Effector memory CD8-positive, alpha-beta T cell (primary cell): ENCODE data around the gene CROCC.

Source experiments
- ATAC-seq: fragments of 150-1000 bp; cut with Tn5 transposase; replicated peaks from 2 replicates; pipeline ENCODE4 v1.10.0; 2021; ENCODE audit warnings: mild to moderate bottlenecking, moderate library complexity
- DNase-seq, 3 experiments: peaks; one replicate each; pipeline ENCODE4 v3.0.0; 2021
- H3K27ac Mint-ChIP-seq, 2 donors: one replicate each; pipeline ENCODE4 v1.8.0; 2022; ENCODE audit warnings: mild to moderate bottlenecking in 2 of 2, mixed read lengths in 2 of 2, moderate library complexity in 2 of 2
- H3K27me3 Mint-ChIP-seq, 2 donors: one replicate each; pipeline ENCODE4 v1.8.0; 2022; ENCODE audit warnings: mixed read lengths in 2 of 2
- H3K36me3 Mint-ChIP-seq: one replicate; pipeline ENCODE4 v1.8.0; 2022; ENCODE audit warnings: mild to moderate bottlenecking, moderate library complexity, mixed read lengths; ENCODE audit not compliant: insufficient read depth
- H3K4me1 Mint-ChIP-seq, 2 donors: one replicate each; pipeline ENCODE4 v1.8.0; 2022; ENCODE audit warnings: low read depth in 2 of 2, mixed read lengths in 2 of 2
- H3K4me3 Mint-ChIP-seq, 2 donors: one replicate each; pipeline ENCODE4 v1.8.0; 2022; ENCODE audit warnings: mild to moderate bottlenecking in 2 of 2, mixed read lengths in 2 of 2, moderate library complexity in 2 of 2
- H3K9me3 Mint-ChIP-seq, 2 donors: one replicate each; pipeline ENCODE4 v1.8.0; 2022; ENCODE audit warnings: mixed read lengths in 2 of 2

CROCC gene

GRCh38 chr1:16978139-16978538 is 56.4 kb downstream of the CROCC start:
- ATAC-seq (no peak), DNase-seq (no peak)
- Mint-ChIP-seq H3K4me3 (no peak overlapping the region), H3K36me3 (peaks cover 3% of the 10 kb centered on the region), H3K9me3 (no peaks in the 10 kb centered on the region), H3K4me1 (peaks cover 10 to 11% of the 10 kb centered on the region in 2 donors), H3K27ac (peak overlapping the region in 1 of 2 donors; percentile 44), H3K27me3 (peaks cover 14 to 20% of the 10 kb centered on the region in 2 donors)

DNA sequence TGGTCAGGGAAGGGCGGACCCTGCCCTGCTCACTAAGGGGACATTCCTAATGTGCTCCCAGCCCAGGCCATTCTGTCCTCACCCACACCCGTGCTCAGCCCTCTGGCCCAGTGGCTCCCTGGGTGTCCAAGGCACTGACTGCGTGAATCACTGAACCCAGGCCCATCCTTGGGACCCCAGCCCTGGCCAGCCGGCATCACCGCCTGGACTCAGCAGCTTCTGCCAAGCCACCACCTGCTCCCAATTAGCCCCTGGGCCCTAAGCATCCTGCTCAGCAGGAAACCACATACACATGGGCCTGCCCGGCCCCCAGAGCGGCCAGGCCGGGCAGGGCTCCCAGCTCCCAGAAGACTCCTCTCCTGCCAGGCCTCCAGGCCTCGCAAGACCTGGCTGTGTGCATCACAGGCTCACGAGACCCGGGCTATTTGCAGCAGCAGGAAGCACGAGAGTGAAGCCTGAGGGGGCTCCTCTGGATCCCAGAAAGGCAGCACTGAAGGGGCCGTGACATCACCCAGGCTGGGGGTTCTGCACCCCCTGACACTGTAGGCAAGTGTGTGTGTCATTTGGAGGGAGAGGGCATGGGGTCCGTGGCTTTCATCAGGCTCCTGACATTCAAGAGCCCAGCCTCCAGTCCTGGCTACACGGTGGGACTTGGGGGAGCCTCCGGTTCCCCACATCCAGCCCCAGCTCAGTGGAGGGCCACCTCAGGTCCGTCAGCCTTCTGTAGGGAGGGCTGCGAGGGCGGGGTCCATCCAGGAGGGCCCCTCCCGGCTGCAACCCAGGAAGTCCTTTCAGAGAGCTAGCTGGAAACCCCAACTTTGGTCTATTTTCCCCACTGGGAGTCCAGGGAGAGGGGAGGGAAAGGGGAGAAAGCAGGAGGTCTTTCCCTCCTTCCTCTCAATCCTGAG is 57.1 kb downstream of the CROCC start:
- peaks cover 18 to 27% of the 10 kb centered on the region in 2 donors for H3K27me3 Mint-ChIP-seq
- peaks cover 4% of the 10 kb centered on the region for H3K36me3 Mint-ChIP-seq
- ATAC-seq (no peak), DNase-seq (no peak)
- peak overlapping the region; percentile 79 to 84 for H3K4me3 Mint-ChIP-seq
- H3K27ac Mint-ChIP-seq, result no peak overlapping the region
- peaks cover 10 to 11% of the 10 kb centered on the region in 2 donors for H3K4me1 Mint-ChIP-seq
- H3K9me3 Mint-ChIP-seq, result no peaks in the 10 kb centered on the region

DNA sequence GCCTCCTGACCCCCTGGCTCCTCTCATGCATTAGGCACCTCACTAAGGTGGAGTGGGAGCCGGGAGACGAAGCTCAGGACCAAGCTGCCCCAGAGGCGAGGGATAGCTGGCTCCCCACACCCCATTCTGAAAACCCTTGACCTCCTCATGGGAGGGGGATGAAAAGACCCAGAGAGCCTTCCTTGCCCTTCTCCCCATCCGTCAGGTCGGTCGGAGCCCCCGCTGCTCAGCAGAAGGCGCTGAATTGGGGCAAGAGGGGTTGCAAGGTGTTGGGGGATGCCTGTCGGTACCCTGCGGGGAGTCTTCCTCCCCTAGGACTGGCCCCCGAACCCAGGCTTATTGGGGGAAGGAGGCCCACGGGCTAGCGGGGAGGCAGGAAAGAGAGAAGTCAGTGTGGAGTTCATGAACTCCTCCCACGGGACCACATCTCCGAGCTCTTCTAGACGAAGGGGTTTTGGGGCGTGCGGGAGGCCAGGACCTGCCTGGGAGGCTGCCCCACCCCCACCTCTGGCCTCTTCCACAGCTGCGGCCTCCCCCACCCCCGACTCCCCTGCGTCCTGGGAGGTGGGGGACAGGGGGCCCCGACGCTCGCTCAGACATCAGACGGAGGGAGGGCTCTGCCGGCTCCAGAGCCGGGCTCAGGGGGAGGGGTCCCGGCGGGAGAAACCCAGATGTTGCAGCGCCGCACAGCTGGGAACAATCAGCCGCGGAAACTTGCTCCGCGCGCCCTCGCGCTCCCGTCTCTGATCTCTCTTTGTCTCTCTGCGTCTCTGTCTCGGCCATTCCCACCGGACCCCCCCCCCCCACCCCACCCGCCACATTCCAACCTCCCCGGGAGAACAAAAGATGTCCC is 58.0 kb downstream of the CROCC start:
- no peak for DNase-seq
- peaks cover 10 to 11% of the 10 kb centered on the region in 2 donors for H3K4me1 Mint-ChIP-seq
- peak overlapping the region; percentile 79 to 84 for H3K4me3 Mint-ChIP-seq
- no peak for ATAC-seq
- H3K9me3 Mint-ChIP-seq, result no peaks in the 10 kb centered on the region
- peaks cover 18 to 29% of the 10 kb centered on the region in 2 donors for H3K27me3 Mint-ChIP-seq
- H3K27ac Mint-ChIP-seq, result no peak overlapping the region
- H3K36me3 Mint-ChIP-seq, result peaks cover 7% of the 10 kb centered on the region

DNA sequence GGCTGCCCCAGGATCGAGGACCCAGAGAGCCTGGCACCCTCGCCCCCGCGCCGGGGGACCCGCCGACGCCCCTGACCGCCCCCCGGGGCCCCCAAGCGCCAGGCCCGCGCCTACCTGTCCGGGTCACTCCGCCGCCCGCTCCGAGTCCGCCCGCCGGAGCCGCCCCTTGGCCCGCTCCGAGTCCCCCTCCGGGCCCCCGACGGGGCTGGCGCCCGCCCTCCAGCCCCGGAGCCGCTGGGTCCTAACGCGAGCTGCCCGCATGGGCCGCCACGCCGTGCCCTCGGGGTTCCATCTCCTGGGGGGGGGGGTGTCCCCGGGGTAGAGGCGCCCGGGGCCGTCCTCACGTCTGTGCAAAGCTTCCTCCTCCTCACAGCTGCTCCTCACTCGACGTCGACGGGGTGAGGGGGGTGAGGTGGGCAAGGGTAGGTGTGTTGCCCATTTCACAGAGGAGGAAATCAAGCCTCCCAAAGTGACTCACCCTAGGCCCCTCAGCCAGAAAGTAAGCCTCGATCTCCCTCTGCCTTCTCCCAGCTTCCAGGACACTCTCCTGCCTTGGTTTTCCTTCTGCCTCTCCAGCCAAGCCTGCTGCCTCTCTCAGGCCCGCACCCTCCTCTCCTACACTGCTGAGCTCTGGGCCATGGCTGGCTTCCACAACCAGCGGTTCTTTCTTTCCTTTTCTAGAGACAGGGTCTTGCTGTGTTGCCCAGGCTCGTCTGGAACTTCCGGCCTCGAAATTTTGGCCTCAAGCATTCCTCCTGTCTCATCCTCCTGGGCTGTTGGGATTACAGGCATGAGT is 58.9 kb downstream of the CROCC start, which contains the start of gene MFAP2:
TSS of gene MFAP2 (minus strand) at position 148 of the 796 bp plus-strand sequence. CDS start 2,347 bp downstream, outside the sequence.
- Mint-ChIP-seq H3K36me3 (peaks cover 13% of the 10 kb centered on the region), H3K4me3 (peak within 1 kb of the TSS; percentile 79 to 84), H3K27me3 (peaks cover 18 to 29% of the 10 kb centered on the region in 2 donors), H3K9me3 (no peaks in the 10 kb centered on the region), H3K27ac (peak within 1 kb of the TSS in 1 of 2 donors; percentile 60), H3K4me1 (peaks cover 10 to 11% of the 10 kb centered on the region in 2 donors)
- ATAC-seq (peak; percentile 61), DNase-seq (no peak)

DNA sequence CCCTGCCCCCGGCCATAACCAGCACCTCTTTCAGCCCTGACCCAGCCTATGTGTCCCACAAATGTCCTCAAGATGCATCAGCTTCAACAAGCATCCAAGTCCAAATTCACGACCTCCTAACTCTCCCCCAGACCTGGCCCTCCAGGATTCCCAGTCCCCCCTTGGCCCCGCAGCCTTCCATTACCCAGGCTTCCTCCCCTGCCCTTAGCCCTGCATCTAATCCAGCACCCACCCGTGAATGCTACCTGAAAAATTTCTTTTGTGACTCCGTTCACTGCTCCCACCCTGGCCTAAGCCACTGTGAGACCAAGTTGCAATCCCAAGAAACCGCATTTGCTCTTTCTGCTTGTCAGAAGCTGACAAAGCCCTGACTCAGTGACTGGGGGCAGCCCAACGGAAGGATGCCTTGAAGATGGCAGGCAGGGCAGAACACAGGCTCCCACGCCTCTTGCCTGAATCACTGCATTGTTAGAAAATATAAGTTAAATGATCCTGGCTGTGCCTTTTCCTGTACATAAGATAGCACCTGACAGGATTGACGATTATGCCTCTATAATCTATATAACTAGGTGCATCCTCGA is 59.6 kb downstream of the CROCC start:
- H3K4me3 Mint-ChIP-seq, result peak overlapping the region; percentile 79 to 84
- no peak for DNase-seq
- H3K9me3 Mint-ChIP-seq, result no peaks in the 10 kb centered on the region
- peak overlapping the region in 1 of 2 donors; percentile 60 for H3K27ac Mint-ChIP-seq
- peaks cover 10 to 11% of the 10 kb centered on the region in 2 donors for H3K4me1 Mint-ChIP-seq
- no peak for ATAC-seq
- H3K36me3 Mint-ChIP-seq, result peaks cover 18% of the 10 kb centered on the region
- peaks cover 18 to 29% of the 10 kb centered on the region in 2 donors for H3K27me3 Mint-ChIP-seq

DNA sequence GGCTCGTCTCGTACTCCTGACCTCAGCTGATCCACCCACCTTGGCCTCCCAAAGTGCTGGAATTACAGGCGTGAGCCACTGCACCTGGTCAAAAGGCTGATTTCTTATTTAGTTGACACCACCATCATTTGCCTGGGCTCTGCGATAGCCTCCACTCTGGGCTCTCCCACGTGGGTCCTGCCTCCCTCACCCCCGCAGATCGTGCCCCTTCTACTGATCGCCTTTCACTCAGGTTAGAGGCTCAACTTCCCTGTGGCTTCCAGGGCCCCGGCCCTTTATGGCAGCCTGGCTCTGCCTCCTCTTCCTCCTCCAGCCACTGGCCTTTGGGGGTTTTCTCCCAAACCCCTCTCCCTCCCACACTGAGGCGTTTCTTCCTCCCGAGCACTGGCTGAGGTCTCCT is 61.2 kb downstream of the CROCC start:
- peaks cover 18 to 29% of the 10 kb centered on the region in 2 donors for H3K27me3 Mint-ChIP-seq
- H3K27ac Mint-ChIP-seq, result peak overlapping the region; percentile 1 to 52
- DNase-seq, result no peak
- H3K4me3 Mint-ChIP-seq, result no peak overlapping the region
- H3K36me3 Mint-ChIP-seq, result peaks cover 18% of the 10 kb centered on the region
- H3K4me1 Mint-ChIP-seq, result peaks cover 10 to 11% of the 10 kb centered on the region in 2 donors
- H3K9me3 Mint-ChIP-seq, result no peaks in the 10 kb centered on the region
- ATAC-seq, result no peak

GRCh38 chr1:16983649-16984048 is 61.9 kb downstream of the CROCC start:
- H3K9me3 Mint-ChIP-seq, result no peaks in the 10 kb centered on the region
- H3K4me1 Mint-ChIP-seq, result peaks cover 10 to 11% of the 10 kb centered on the region in 2 donors
- H3K27me3 Mint-ChIP-seq, result peaks cover 18 to 29% of the 10 kb centered on the region in 2 donors
- no peak overlapping the region for H3K4me3 Mint-ChIP-seq
- peak overlapping the region in 1 of 2 donors; percentile 52 for H3K27ac Mint-ChIP-seq
- ATAC-seq, result no peak
- DNase-seq, result no peak
- peaks cover 20% of the 10 kb centered on the region for H3K36me3 Mint-ChIP-seq

GRCh38 chr1:16984717-16985116 is 63.0 kb downstream of the CROCC start:
- H3K4me3 Mint-ChIP-seq, result no peak overlapping the region
- no peak overlapping the region for H3K27ac Mint-ChIP-seq
- ATAC-seq (no peak), DNase-seq (no peak)
- H3K36me3 Mint-ChIP-seq, result peaks cover 24% of the 10 kb centered on the region
- no peaks in the 10 kb centered on the region for H3K9me3 Mint-ChIP-seq
- H3K27me3 Mint-ChIP-seq, result peaks cover 18 to 29% of the 10 kb centered on the region in 2 donors
- peaks cover 10 to 11% of the 10 kb centered on the region in 2 donors for H3K4me1 Mint-ChIP-seq

GRCh38 chr1:16986113-16986512 is 64.4 kb downstream of the CROCC start:
- no peak overlapping the region for H3K4me3 Mint-ChIP-seq
- peaks cover 5% of the 10 kb centered on the region in 2 donors for H3K4me1 Mint-ChIP-seq
- no peak for DNase-seq

GRCh38 chr1:16986560-16986959 is 64.8 kb downstream of the CROCC start:
- no peak for ATAC-seq
- Mint-ChIP-seq H3K27me3 (peaks cover 8 to 17% of the 10 kb centered on the region in 2 donors), H3K36me3 (peaks cover 31% of the 10 kb centered on the region), H3K4me3 (no peak overlapping the region), H3K9me3 (no peaks in the 10 kb centered on the region), H3K4me1 (peaks cover under 1% of the 10 kb centered on the region in 2 donors), H3K27ac (no peak overlapping the region)
- DNase-seq, result no peak

More at GRCh38 chr1:16986113-16986512, 64.4 kb downstream of the CROCC start:
- H3K27ac Mint-ChIP-seq, result no peak overlapping the region
- H3K36me3 Mint-ChIP-seq, result peaks cover 27% of the 10 kb centered on the region
- no peak for ATAC-seq
- H3K9me3 Mint-ChIP-seq, result no peaks in the 10 kb centered on the region
- peaks cover 13 to 22% of the 10 kb centered on the region in 2 donors for H3K27me3 Mint-ChIP-seq

DNA sequence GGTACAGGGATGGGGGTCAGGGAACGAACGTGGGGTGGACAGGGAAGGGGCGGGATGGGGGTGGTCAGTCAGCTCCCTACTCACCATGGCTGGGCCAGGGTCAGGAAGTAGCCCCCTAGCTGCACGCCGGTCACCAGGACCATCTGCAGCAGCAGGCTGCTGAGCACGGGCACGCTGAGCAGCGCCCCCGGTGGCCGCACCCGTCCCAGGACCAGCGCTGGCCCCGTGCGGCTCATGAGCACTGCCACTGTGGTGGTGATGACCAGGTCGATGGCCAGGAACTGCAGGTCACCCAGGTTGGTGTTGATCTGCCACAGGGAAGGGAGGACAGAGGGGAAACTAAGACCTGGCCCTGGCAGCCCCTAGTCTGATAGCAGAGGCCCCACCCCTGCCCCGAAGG is 65.2 kb downstream of the CROCC start:
- no peak overlapping the region for H3K4me3 Mint-ChIP-seq
- H3K27ac Mint-ChIP-seq, result no peak overlapping the region
- DNase-seq, result no peak
- peaks cover 31% of the 10 kb centered on the region for H3K36me3 Mint-ChIP-seq
- no peak for ATAC-seq
- no peaks in the 10 kb centered on the region for H3K9me3 Mint-ChIP-seq
- peaks cover 7 to 14% of the 10 kb centered on the region in 2 donors for H3K27me3 Mint-ChIP-seq
- H3K4me1 Mint-ChIP-seq, result no peaks in the 10 kb centered on the region

DNA sequence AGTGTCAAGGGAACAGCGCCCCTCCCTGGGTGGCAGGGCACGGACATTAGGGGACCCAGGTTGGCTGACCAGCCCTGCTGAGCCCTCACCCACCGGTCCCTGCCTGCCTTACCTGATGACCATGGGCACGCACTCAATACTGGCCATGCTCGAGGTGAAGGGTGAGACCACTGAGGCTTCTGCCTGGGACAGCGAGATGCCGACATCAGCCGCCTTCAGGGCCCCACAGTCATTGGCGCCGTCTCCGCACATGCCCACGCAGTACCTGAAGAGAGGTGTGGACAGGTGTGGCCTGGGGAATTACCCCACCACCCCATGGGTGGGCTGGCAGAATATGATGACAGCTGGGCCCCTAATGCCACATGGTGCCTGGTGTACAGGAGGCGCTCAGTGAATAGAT is 66.5 kb downstream of the CROCC start:
- peaks cover 33% of the 10 kb centered on the region for H3K36me3 Mint-ChIP-seq
- H3K9me3 Mint-ChIP-seq, result no peaks in the 10 kb centered on the region
- no peak overlapping the region for H3K4me3 Mint-ChIP-seq
- H3K27ac Mint-ChIP-seq, result no peak overlapping the region
- H3K27me3 Mint-ChIP-seq, result peaks cover 4 to 9% of the 10 kb centered on the region in 2 donors
- DNase-seq (no peak), ATAC-seq (no peak)
- H3K4me1 Mint-ChIP-seq, result no peaks in the 10 kb centered on the region
